Activated CD4-positive, alpha-beta T cell treated with anti-CD3 and anti-CD28 coated beads for 36 hours (primary cell): ENCODE data around the gene PLAGL1. TPM values are rescaled to one million over a fixed set of nuclear protein-coding genes. Genes with fewer than 3 reads are reported as not detected.

ENCODE experiments used
- ATAC-seq: fragments of 200-7000 bp; cut with Tn5 transposase; one replicate; pipeline ENCODE4 v1.10.0; 2021; ENCODE audit warnings: mild to moderate bottlenecking, moderate library complexity
- CTCF ChIA-PET: fragments of 350-600 bp; sonication (Branson Sonifier 250); formaldehyde crosslinking; loops from one replicate; lab custom pipeline; 2021; ENCODE audit warnings: antibody characterized with exemption; lab: Charles Lee
- POLR2A ChIA-PET: fragments of 350-600 bp; sonication (Branson Sonifier 250); formaldehyde crosslinking; loops from one replicate; lab custom pipeline; 2021; ENCODE audit warnings: antibody characterized with exemption, inconsistent platforms; lab: Charles Lee
- DNase-seq: peaks from one replicate; pipeline ENCODE4 v3.0.0-alpha.2; 2020
- H3K27ac Mint-ChIP-seq: one replicate; pipeline ENCODE4 v1.8.0; 2021; ENCODE audit warnings: mixed read lengths
- H3K27me3 Mint-ChIP-seq: one replicate; pipeline ENCODE4 v1.8.0; 2021; ENCODE audit warnings: mixed read lengths
- H3K36me3 Mint-ChIP-seq: one replicate; pipeline ENCODE4 v1.8.0; 2021; ENCODE audit warnings: low read depth, mixed read lengths
- H3K4me1 Mint-ChIP-seq: one replicate; pipeline ENCODE4 v1.8.0; 2021; ENCODE audit warnings: mixed read lengths
- H3K4me3 Mint-ChIP-seq: one replicate; pipeline ENCODE4 v1.8.0; 2021; ENCODE audit warnings: mild to moderate bottlenecking, moderate library complexity, mixed read lengths
- H3K9me3 Mint-ChIP-seq: one replicate; pipeline ENCODE4 v1.8.0; 2021; ENCODE audit warnings: low read depth, mixed read lengths
- intact Hi-C, 2 experiments: fragments of 100-400 bp; cut with DNase I in 1 of 2; cut with micrococcal nuclease in 1 of 2; formaldehyde crosslinking; loops; one replicate each; pipeline versions ENCODE4 v1.14.2 to v1.15.1; 2022 to 2024; cut with DNase I, micrococcal nuclease
- total RNA-seq, 2 experiments: library from RNA; stranded (reverse); gene quantifications; one replicate each; pipeline ENCODE4 v1.2.3, GENCODE V29; 2021

PLAGL1 gene
- total RNA-seq, 2 experiments from 2014 or later = 15.9 to 16.3 TPM

- ATAC-seq = no peak
- ChIA-PET CTCF (interaction anchor here (0.6 to 1.1 kb wide), 4 partner anchors 46 to 1205 kb away, joined by 3 read pairs; no protein-coding TSS in a partner anchor), POLR2A (no interaction called here)
- peaks cover 18% of the 10 kb centered on the region for H3K27me3 Mint-ChIP-seq
- peak overlapping the region; percentile 10 for H3K27ac Mint-ChIP-seq
- no peak for DNase-seq
- peaks cover 9% of the 10 kb centered on the region for H3K4me1 Mint-ChIP-seq
- intact Hi-C loops = loop anchor here in 1 of 2 experiments (5.0 kb wide), 1 partner anchor 167 kb away; the partner anchor contains the start of gene LTV1
- peak overlapping the region; percentile 46 for H3K4me3 Mint-ChIP-seq
- H3K9me3 Mint-ChIP-seq = no peaks in the 10 kb centered on the region
- no peaks in the 10 kb centered on the region for H3K36me3 Mint-ChIP-seq
These were observed 787 bp upstream of the PLAGL1 start for GRCh38 chr6:144008846-144009245.

- DNase-seq = peak; percentile 22
- Mint-ChIP-seq H3K27me3 (peaks cover 18% of the 10 kb centered on the region), H3K4me3 (peak overlapping the region; percentile 65), H3K4me1 (peaks cover 9% of the 10 kb centered on the region), H3K27ac (no peak overlapping the region), H3K36me3 (no peaks in the 10 kb centered on the region), H3K9me3 (no peaks in the 10 kb centered on the region)
- intact Hi-C loops = loop anchor here in 1 of 2 experiments (5.0 kb wide), 1 partner anchor 165 kb away; the partner anchor contains the start of gene LTV1
- peak; percentile 31 for ATAC-seq
- POLR2A ChIA-PET = no interaction called here
- CTCF ChIA-PET = no interaction called here
These were observed 460 bp downstream of the PLAGL1 start for GRCh38 chr6:144007478-144008119.

GRCh38 chr6:144006736-144007477 is 1.2 kb downstream of the PLAGL1 start:
- POLR2A ChIA-PET = no interaction called here
- Mint-ChIP-seq H3K4me1 (peaks cover 9% of the 10 kb centered on the region), H3K27me3 (peaks cover 18% of the 10 kb centered on the region), H3K27ac (peak overlapping the region; percentile 52), H3K36me3 (no peaks in the 10 kb centered on the region), H3K9me3 (no peaks in the 10 kb centered on the region), H3K4me3 (peak overlapping the region; percentile 65)
- ATAC-seq = peak; percentile 45
- CTCF ChIA-PET = no interaction called here
- intact Hi-C loops = loop anchor here in 1 of 2 experiments (5.0 kb wide), 1 partner anchor 165 kb away; the partner anchor contains the start of gene LTV1
- peak; percentile 18 for DNase-seq

GRCh38 chr6:143999406-143999805 is 8.7 kb downstream of the PLAGL1 start:
- CTCF ChIA-PET = interaction anchor here (0.6 to 3.4 kb wide), 2 partner anchors 14 to 58 kb away, joined by 4 to 10 read pairs; no protein-coding TSS in a partner anchor
- H3K27ac Mint-ChIP-seq = no peak overlapping the region
- peaks cover 4% of the 10 kb centered on the region for H3K36me3 Mint-ChIP-seq
- ATAC-seq (no peak), DNase-seq (no peak)
- no peak overlapping the region for H3K4me3 Mint-ChIP-seq
- intact Hi-C loops = no loop called here
- H3K4me1 Mint-ChIP-seq = no peaks in the 10 kb centered on the region
- POLR2A ChIA-PET = no interaction called here
- peaks cover 4% of the 10 kb centered on the region for H3K27me3 Mint-ChIP-seq
- H3K9me3 Mint-ChIP-seq = peaks cover 3% of the 10 kb centered on the region

- intact Hi-C loops = no loop called here
- peaks cover 3% of the 10 kb centered on the region for H3K9me3 Mint-ChIP-seq
- peaks cover 4% of the 10 kb centered on the region for H3K27me3 Mint-ChIP-seq
- CTCF ChIA-PET = interaction anchor here (1.0 to 3.4 kb wide), 5 partner anchors 12 to 424 kb away, joined by 3 to 10 read pairs (median 4); no protein-coding TSS in a partner anchor
- peaks cover 4% of the 10 kb centered on the region for H3K36me3 Mint-ChIP-seq
- no peak overlapping the region for H3K4me3 Mint-ChIP-seq
- no peak for ATAC-seq
- DNase-seq = no peak
- H3K4me1 Mint-ChIP-seq = no peaks in the 10 kb centered on the region
- POLR2A ChIA-PET = no interaction called here
- H3K27ac Mint-ChIP-seq = no peak overlapping the region
These were observed 9.4 kb downstream of the PLAGL1 start for GRCh38 chr6:143998686-143999085.

GRCh38 chr6:143993965-143994646 is 14.0 kb downstream of the PLAGL1 start:
- peaks cover 5% of the 10 kb centered on the region for H3K27me3 Mint-ChIP-seq
- no peak overlapping the region for H3K4me3 Mint-ChIP-seq
- ATAC-seq (no peak), DNase-seq (no peak)
- intact Hi-C loops = no loop called here
- ChIA-PET CTCF (interaction anchor here (0.8 to 1.4 kb wide), 2 partner anchors 19 to 54 kb away, joined by 3 read pairs; no protein-coding TSS in a partner anchor), POLR2A (no interaction called here)
- H3K27ac Mint-ChIP-seq = no peak overlapping the region
- H3K9me3 Mint-ChIP-seq = no peaks in the 10 kb centered on the region
- no peaks in the 10 kb centered on the region for H3K4me1 Mint-ChIP-seq
- no peaks in the 10 kb centered on the region for H3K36me3 Mint-ChIP-seq

- Mint-ChIP-seq H3K36me3 (no peaks in the 10 kb centered on the region), H3K4me1 (no peaks in the 10 kb centered on the region)
- CTCF ChIA-PET = interaction anchor here (2.1 kb wide), 1 partner anchor 22 kb away, joined by 5 read pairs; no protein-coding TSS in a partner anchor
These were observed 15.8 kb downstream of the PLAGL1 start for GRCh38 chr6:143992285-143992684.

GRCh38 chr6:143986463-143987065 is 21.5 kb downstream of the PLAGL1 start:
- CTCF ChIA-PET = interaction anchor here (0.7 to 1.2 kb wide), 6 partner anchors 11 to 395 kb away, joined by 3 to 4 read pairs (median 3); no protein-coding TSS in a partner anchor
- POLR2A ChIA-PET = no interaction called here
- DNase-seq (no peak), ATAC-seq (no peak)
- no peaks in the 10 kb centered on the region for H3K4me1 Mint-ChIP-seq
- intact Hi-C loops = no loop called here
- H3K9me3 Mint-ChIP-seq = no peaks in the 10 kb centered on the region
- H3K4me3 Mint-ChIP-seq = no peak overlapping the region
- H3K27me3 Mint-ChIP-seq = peaks cover 3% of the 10 kb centered on the region
- no peaks in the 10 kb centered on the region for H3K36me3 Mint-ChIP-seq
- no peak overlapping the region for H3K27ac Mint-ChIP-seq

More at GRCh38 chr6:143992285-143992684, 15.8 kb downstream of the PLAGL1 start:
- ATAC-seq (no peak), DNase-seq (no peak)
- Mint-ChIP-seq H3K4me3 (no peak overlapping the region), H3K27me3 (peaks cover 3% of the 10 kb centered on the region), H3K27ac (no peak overlapping the region), H3K9me3 (no peaks in the 10 kb centered on the region)
- POLR2A ChIA-PET = no interaction called here
- intact Hi-C loops = no loop called here

- Mint-ChIP-seq H3K4me1 (no peaks in the 10 kb centered on the region), H3K36me3 (no peaks in the 10 kb centered on the region), H3K9me3 (no peaks in the 10 kb centered on the region), H3K4me3 (no peak overlapping the region), H3K27me3 (no peaks in the 10 kb centered on the region), H3K27ac (no peak overlapping the region)
- POLR2A ChIA-PET = no interaction called here
- intact Hi-C loops = no loop called here
- ATAC-seq (no peak), DNase-seq (no peak)
- CTCF ChIA-PET = interaction anchor here (1.6 kb wide), 1 partner anchor 14 kb away, joined by 4 read pairs; no protein-coding TSS in a partner anchor
These were observed 23.4 kb downstream of the PLAGL1 start for GRCh38 chr6:143984666-143985065.

- POLR2A ChIA-PET = no interaction called here
- no peak for DNase-seq
- Mint-ChIP-seq H3K4me3 (no peak overlapping the region), H3K27me3 (no peaks in the 10 kb centered on the region), H3K4me1 (no peaks in the 10 kb centered on the region), H3K9me3 (no peaks in the 10 kb centered on the region), H3K36me3 (no peaks in the 10 kb centered on the region), H3K27ac (no peak overlapping the region)
- ATAC-seq = no peak
- CTCF ChIA-PET = interaction anchor here (2.1 kb wide), 1 partner anchor 39 kb away, joined by 5 read pairs; no protein-coding TSS in a partner anchor
- intact Hi-C loops = no loop called here
These were observed 25.1 kb downstream of the PLAGL1 start for GRCh38 chr6:143982968-143983367.
